Measurements from ENCODE around the gene HIVEP3.

Gene HIVEP3

GRCh38 chr1:41723786-41724185 is 194.9 kb downstream of the HIVEP3 start:
- ATAC-seq (replicated peaks) (no peak), DNase-seq (no peak)
- no peaks in the 10 kb centered on the region for H3K27me3 Mint-ChIP-seq
- H3K9me3 Mint-ChIP-seq, result no peaks in the 10 kb centered on the region
- peaks cover 63 to 77% of the 10 kb centered on the region in 2 donors for H3K4me1 Mint-ChIP-seq
- H3K36me3 Mint-ChIP-seq, result no peaks in the 10 kb centered on the region
- H3K27ac Mint-ChIP-seq, result no peak overlapping the region
- H3K4me3 Mint-ChIP-seq, result no peak overlapping the region

GRCh38 chr1:41722184-41722583 is 196.5 kb downstream of the HIVEP3 start:
- Mint-ChIP-seq H3K36me3 (no peaks in the 10 kb centered on the region), H3K9me3 (no peaks in the 10 kb centered on the region), H3K27me3 (no peaks in the 10 kb centered on the region), H3K4me1 (peaks cover 57 to 66% of the 10 kb centered on the region in 2 donors), H3K27ac (no peak overlapping the region), H3K4me3 (no peak overlapping the region)
- ATAC-seq (replicated peaks) (no peak), DNase-seq (no peak)

GRCh38 chr1:41720861-41721410 is 197.8 kb downstream of the HIVEP3 start:
- ATAC-seq (replicated peaks) (peak; percentile 35 to 55), DNase-seq (no peak)
- H3K4me3 Mint-ChIP-seq, result no peak overlapping the region
- H3K36me3 Mint-ChIP-seq, result no peaks in the 10 kb centered on the region
- H3K9me3 Mint-ChIP-seq, result no peaks in the 10 kb centered on the region
- H3K27me3 Mint-ChIP-seq, result no peaks in the 10 kb centered on the region
- H3K4me1 Mint-ChIP-seq, result peaks cover 47 to 62% of the 10 kb centered on the region in 2 donors
- no peak overlapping the region for H3K27ac Mint-ChIP-seq

- Mint-ChIP-seq H3K27ac (peak overlapping the region; percentile 59), H3K27me3 (no peaks in the 10 kb centered on the region), H3K4me3 (no peak overlapping the region), H3K36me3 (no peaks in the 10 kb centered on the region), H3K4me1 (peaks cover 43 to 59% of the 10 kb centered on the region in 2 donors), H3K9me3 (no peaks in the 10 kb centered on the region)
- no peak for DNase-seq
- peak; percentile 57 to 67 for ATAC-seq (replicated peaks)
Measured at GRCh38 chr1:41719590-41719989, 199.1 kb downstream of the HIVEP3 start.

- ATAC-seq (replicated peaks) (peak; percentile 44 to 67), DNase-seq (no peak)
- Mint-ChIP-seq H3K27ac (no peak overlapping the region), H3K36me3 (no peaks in the 10 kb centered on the region), H3K4me1 (peaks cover 44 to 54% of the 10 kb centered on the region in 2 donors), H3K4me3 (no peak overlapping the region), H3K9me3 (no peaks in the 10 kb centered on the region), H3K27me3 (no peaks in the 10 kb centered on the region)
Measured at GRCh38 chr1:41719128-41719527, 199.6 kb downstream of the HIVEP3 start.

- Mint-ChIP-seq H3K27me3 (no peaks in the 10 kb centered on the region), H3K4me3 (no peak overlapping the region), H3K36me3 (no peaks in the 10 kb centered on the region), H3K9me3 (no peaks in the 10 kb centered on the region), H3K27ac (no peak overlapping the region), H3K4me1 (peaks cover 45 to 48% of the 10 kb centered on the region in 2 donors)
- ATAC-seq (replicated peaks) (no peak), DNase-seq (no peak)
Measured at GRCh38 chr1:41718497-41718896, 200.2 kb downstream of the HIVEP3 start.

- Mint-ChIP-seq H3K27ac (no peak overlapping the region), H3K4me1 (peaks cover 36 to 47% of the 10 kb centered on the region in 2 donors), H3K27me3 (no peaks in the 10 kb centered on the region), H3K36me3 (no peaks in the 10 kb centered on the region), H3K4me3 (no peak overlapping the region), H3K9me3 (no peaks in the 10 kb centered on the region)
- DNase-seq (no peak), ATAC-seq (replicated peaks) (no peak)
Measured at GRCh38 chr1:41716188-41717130, 202.3 kb downstream of the HIVEP3 start.

- no peak overlapping the region for H3K4me3 Mint-ChIP-seq
- H3K4me1 Mint-ChIP-seq, result peaks cover 33 to 41% of the 10 kb centered on the region in 2 donors
- H3K36me3 Mint-ChIP-seq, result no peaks in the 10 kb centered on the region
- H3K27ac Mint-ChIP-seq, result peak overlapping the region; percentile 7
- H3K9me3 Mint-ChIP-seq, result no peaks in the 10 kb centered on the region
- no peaks in the 10 kb centered on the region for H3K27me3 Mint-ChIP-seq
- DNase-seq (no peak), ATAC-seq (replicated peaks) (no peak)
Measured at GRCh38 chr1:41715441-41716095, 203.2 kb downstream of the HIVEP3 start.

GRCh38 chr1:41714638-41715389 is 203.9 kb downstream of the HIVEP3 start:
- DNase-seq, result no peak
- no peaks in the 10 kb centered on the region for H3K36me3 Mint-ChIP-seq
- H3K27ac Mint-ChIP-seq, result peak overlapping the region; percentile 15
- peaks cover 33 to 43% of the 10 kb centered on the region in 2 donors for H3K4me1 Mint-ChIP-seq
- H3K4me3 Mint-ChIP-seq, result no peak overlapping the region
- no peaks in the 10 kb centered on the region for H3K27me3 Mint-ChIP-seq
- no peaks in the 10 kb centered on the region for H3K9me3 Mint-ChIP-seq
- ATAC-seq (replicated peaks), result no peak

GRCh38 chr1:41713557-41714327 is 205.0 kb downstream of the HIVEP3 start:
- H3K27me3 Mint-ChIP-seq, result no peaks in the 10 kb centered on the region
- DNase-seq, result no peak
- no peak overlapping the region for H3K4me3 Mint-ChIP-seq
- H3K27ac Mint-ChIP-seq, result peak overlapping the region; percentile 26
- H3K4me1 Mint-ChIP-seq, result peaks cover 28 to 39% of the 10 kb centered on the region in 2 donors
- no peaks in the 10 kb centered on the region for H3K9me3 Mint-ChIP-seq
- no peaks in the 10 kb centered on the region for H3K36me3 Mint-ChIP-seq
- no peak for ATAC-seq (replicated peaks)

- no peaks in the 10 kb centered on the region for H3K36me3 Mint-ChIP-seq
- H3K27me3 Mint-ChIP-seq, result no peaks in the 10 kb centered on the region
- H3K9me3 Mint-ChIP-seq, result no peaks in the 10 kb centered on the region
- ATAC-seq (replicated peaks) (no peak), DNase-seq (no peak)
- H3K4me3 Mint-ChIP-seq, result no peak overlapping the region
- peak overlapping the region; percentile 28 for H3K27ac Mint-ChIP-seq
- H3K4me1 Mint-ChIP-seq, result peaks cover 31 to 41% of the 10 kb centered on the region in 2 donors
Measured at GRCh38 chr1:41713141-41713540, 205.6 kb downstream of the HIVEP3 start.

- no peaks in the 10 kb centered on the region for H3K36me3 Mint-ChIP-seq
- ATAC-seq (replicated peaks) (no peak), DNase-seq (no peak)
- peak overlapping the region; percentile 28 for H3K27ac Mint-ChIP-seq
- H3K27me3 Mint-ChIP-seq, result no peaks in the 10 kb centered on the region
- H3K9me3 Mint-ChIP-seq, result no peaks in the 10 kb centered on the region
- H3K4me3 Mint-ChIP-seq, result no peak overlapping the region
- H3K4me1 Mint-ChIP-seq, result peaks cover 34 to 46% of the 10 kb centered on the region in 2 donors
Measured at GRCh38 chr1:41712695-41713094, 206.0 kb downstream of the HIVEP3 start.

GRCh38 chr1:41712081-41712480 is 206.6 kb downstream of the HIVEP3 start:
- no peaks in the 10 kb centered on the region for H3K9me3 Mint-ChIP-seq
- ATAC-seq (replicated peaks) (no peak), DNase-seq (no peak)
- no peak overlapping the region for H3K4me3 Mint-ChIP-seq
- H3K4me1 Mint-ChIP-seq, result peaks cover 35 to 51% of the 10 kb centered on the region in 2 donors
- H3K36me3 Mint-ChIP-seq, result no peaks in the 10 kb centered on the region
- no peaks in the 10 kb centered on the region for H3K27me3 Mint-ChIP-seq
- H3K27ac Mint-ChIP-seq, result no peak overlapping the region

Measured in stimulated activated naive B cell treated with anti-CD40 and anti-IgM and Interleukin-4, amounts not matched to agents 10 μg/mL and 1 μg/mL and 100 μg/mL, for 72 hours (primary cell).